ENCODE results near the gene ACADSB.

Gene ACADSB

DNA sequence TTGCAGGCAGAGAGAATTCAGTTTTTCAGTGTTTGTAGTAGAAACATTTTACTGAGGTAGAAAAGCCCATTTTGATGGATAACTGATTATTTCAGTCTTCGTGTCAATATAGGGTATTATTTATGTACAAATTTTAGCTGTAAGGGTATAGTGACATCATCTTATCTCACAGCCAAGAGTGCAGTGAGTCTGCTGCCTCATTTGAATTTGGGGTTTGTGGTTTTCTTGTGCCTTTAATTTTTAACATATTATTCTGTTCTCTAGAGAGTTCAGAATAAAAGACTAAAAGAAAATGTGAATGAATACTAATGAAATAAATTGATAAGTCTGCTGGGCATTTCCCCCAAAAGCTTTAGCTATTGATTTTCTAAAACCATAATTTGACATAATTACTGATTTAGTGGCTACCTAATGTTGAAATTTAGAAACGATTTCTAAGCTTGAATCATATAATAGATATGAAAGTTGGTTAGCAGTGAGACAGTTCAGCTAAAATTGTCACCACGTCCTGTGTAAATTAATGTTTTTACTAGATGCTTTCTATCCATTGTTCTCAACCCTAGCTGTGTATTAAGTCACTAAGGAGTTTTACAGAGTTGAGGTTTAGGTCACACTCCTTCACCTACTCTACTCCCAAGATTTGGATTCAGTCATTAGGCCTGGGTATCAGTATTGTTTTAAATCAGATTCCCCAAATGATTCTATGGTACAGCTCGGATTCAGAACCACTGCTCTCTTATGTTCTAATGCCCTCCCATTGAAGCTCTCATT is 37.3 kb downstream of the ACADSB start:
- no peak for DNase-seq (ENCODE audit: low spot score)
- no peak for TF ChIP-seq CTCF (IDR thresholded peaks at IDR 0.05)

GRCh38 chr10:123057968-123058367 is 49.2 kb downstream of the ACADSB start:
- H3K4me3 ChIP-seq: no peak overlapping the region
- TF ChIP-seq CTCF (IDR thresholded peaks at IDR 0.05): no peak
- no peak overlapping the region for H3K27ac ChIP-seq
- DNase-seq (ENCODE audit: low spot score): no peak

More for the DNA sequence above, 37.3 kb downstream of the ACADSB start:
- Histone ChIP-seq H3K27ac (no peak overlapping the region), H3K4me3 (no peak overlapping the region)

- no peak overlapping the region for H3K4me3 ChIP-seq
- no peak overlapping the region for H3K27ac ChIP-seq
These were observed 53.1 kb downstream of the ACADSB start for GRCh38 chr10:123061865-123062264.

DNA sequence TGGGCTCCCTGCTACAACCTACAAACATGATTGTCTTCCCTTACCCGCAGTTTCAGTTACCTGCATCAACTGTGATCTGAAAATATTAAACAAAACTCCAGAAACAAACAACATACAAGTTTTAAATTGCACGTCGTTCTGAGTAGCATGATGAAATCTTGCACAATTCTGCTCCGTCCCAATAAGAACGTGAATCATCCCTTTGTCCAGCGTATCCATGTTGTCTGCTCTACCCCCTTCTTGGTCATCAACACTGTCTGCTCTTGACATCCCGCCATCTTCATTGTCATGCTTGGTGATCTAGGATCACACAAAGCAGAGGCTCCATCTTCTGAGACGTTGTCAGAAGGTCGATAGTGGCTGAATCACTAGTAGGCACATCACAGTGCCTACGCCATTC is 53.9 kb downstream of the ACADSB start:
- no peak overlapping the region for H3K27ac ChIP-seq
- no peak for TF ChIP-seq CTCF (IDR thresholded peaks at IDR 0.05)
- H3K4me3 ChIP-seq: no peak overlapping the region
- DNase-seq (ENCODE audit: low spot score): no peak

More at GRCh38 chr10:123061865-123062264, 53.1 kb downstream of the ACADSB start:
- no peak for DNase-seq (ENCODE audit: low spot score)
- TF ChIP-seq CTCF (IDR thresholded peaks at IDR 0.05): no peak

- Histone ChIP-seq H3K4me3 (no peak overlapping the region), H3K27ac (no peak overlapping the region)
- DNase-seq (ENCODE audit: low spot score): no peak
- no peak for TF ChIP-seq CTCF (IDR thresholded peaks at IDR 0.05)
These were observed 59.5 kb downstream of the ACADSB start for GRCh38 chr10:123068087-123068853.

- no peak overlapping the region for H3K4me3 ChIP-seq
- H3K27ac ChIP-seq: no peak overlapping the region
- no peak for DNase-seq (ENCODE audit: low spot score)
- TF ChIP-seq CTCF (IDR thresholded peaks at IDR 0.05): no peak
These were observed 60.6 kb downstream of the ACADSB start for GRCh38 chr10:123069246-123069986.
